HUES6 (cell line): ENCODE data around the gene GNAT1.

Experiments used
- H3K27ac ChIP-seq: 2 replicates; pipeline ENCODE4 v1.7.0; 2013; ENCODE audit warnings: low read depth, mild to moderate bottlenecking, low read length, inconsistent platforms
- H3K27me3 ChIP-seq: 2 replicates; pipeline ENCODE4 v1.6.1; 2013; ENCODE audit warnings: low read length; ENCODE audit not compliant: control insufficient read depth, insufficient read depth
- H3K36me3 ChIP-seq: 2 replicates; pipeline ENCODE4 v1.6.1; 2013; ENCODE audit warnings: low read length; ENCODE audit not compliant: control insufficient read depth, insufficient read depth
- H3K4me1 ChIP-seq: 2 replicates; pipeline ENCODE4 v1.6.1; 2013; ENCODE audit warnings: low read length; ENCODE audit not compliant: control insufficient read depth, insufficient read depth
- H3K4me3 ChIP-seq: 2 replicates; pipeline ENCODE4 v1.5.1; 2013; ENCODE audit warnings: low read depth, low read length
- H3K9ac ChIP-seq: one replicate; pipeline ENCODE4 v1.6.1; 2013; ENCODE audit warnings: mild to moderate bottlenecking, low read length
- H3K9me3 ChIP-seq: 2 replicates; pipeline ENCODE4 v1.6.1; 2013; ENCODE audit warnings: low read depth, low read length; ENCODE audit not compliant: control insufficient read depth, insufficient read depth

Gene GNAT1

GRCh38 chr3:50169858-50170257 is 21.6 kb upstream of the GNAT1 start:
- Histone ChIP-seq H3K9ac (no peak overlapping the region), H3K4me3 (no peak overlapping the region), H3K9me3 (no peaks in the 10 kb centered on the region), H3K27me3 (no peaks in the 10 kb centered on the region), H3K36me3 (peaks cover 11% of the 10 kb centered on the region), H3K27ac (no peak overlapping the region), H3K4me1 (peaks cover 58% of the 10 kb centered on the region)

- Histone ChIP-seq H3K9me3 (no peaks in the 10 kb centered on the region), H3K4me3 (no peak overlapping the region), H3K4me1 (peaks cover 50% of the 10 kb centered on the region), H3K27me3 (no peaks in the 10 kb centered on the region), H3K27ac (peak overlapping the region; percentile 33; the same call in 1 of the 2 replicates), H3K9ac (no peak overlapping the region), H3K36me3 (peaks cover 18% of the 10 kb centered on the region)
Measured at GRCh38 chr3:50170689-50171088, 20.7 kb upstream of the GNAT1 start.

GRCh38 chr3:50171540-50172301 is 19.7 kb upstream of the GNAT1 start:
- Histone ChIP-seq H3K9ac (no peak overlapping the region), H3K4me1 (peaks cover 40% of the 10 kb centered on the region), H3K9me3 (no peaks in the 10 kb centered on the region), H3K36me3 (peaks cover 27% of the 10 kb centered on the region), H3K4me3 (no peak overlapping the region), H3K27ac (no peak overlapping the region), H3K27me3 (no peaks in the 10 kb centered on the region)

- H3K4me3 ChIP-seq, result no peak overlapping the region
- no peak overlapping the region for H3K9ac ChIP-seq
- H3K4me1 ChIP-seq, result peaks cover 31% of the 10 kb centered on the region; the same call in 1 of the 2 replicates
- H3K9me3 ChIP-seq, result no peaks in the 10 kb centered on the region
- H3K27ac ChIP-seq, result no peak overlapping the region
- no peaks in the 10 kb centered on the region for H3K27me3 ChIP-seq
- H3K36me3 ChIP-seq, result peaks cover 35% of the 10 kb centered on the region
Measured at GRCh38 chr3:50172626-50173220, 18.7 kb upstream of the GNAT1 start.

- Histone ChIP-seq H3K4me1 (peaks cover 20% of the 10 kb centered on the region; the same call in 1 of the 2 replicates), H3K36me3 (peaks cover 35% of the 10 kb centered on the region), H3K4me3 (no peak overlapping the region), H3K9ac (no peak overlapping the region), H3K27me3 (no peaks in the 10 kb centered on the region), H3K27ac (no peak overlapping the region), H3K9me3 (no peaks in the 10 kb centered on the region)
Measured at GRCh38 chr3:50173685-50174516, 17.5 kb upstream of the GNAT1 start.

- H3K9ac ChIP-seq, result no peak overlapping the region
- H3K27ac ChIP-seq, result no peak overlapping the region
- H3K27me3 ChIP-seq, result no peaks in the 10 kb centered on the region
- H3K36me3 ChIP-seq, result peaks cover 35% of the 10 kb centered on the region
- no peak overlapping the region for H3K4me3 ChIP-seq
- H3K4me1 ChIP-seq, result peaks cover 20% of the 10 kb centered on the region; the same call in 1 of the 2 replicates
- no peaks in the 10 kb centered on the region for H3K9me3 ChIP-seq
Measured at GRCh38 chr3:50174517-50174895, 16.9 kb upstream of the GNAT1 start.

- H3K27me3 ChIP-seq, result no peaks in the 10 kb centered on the region
- peaks cover 35% of the 10 kb centered on the region for H3K36me3 ChIP-seq
- H3K4me3 ChIP-seq, result no peak overlapping the region
- no peak overlapping the region for H3K27ac ChIP-seq
- H3K9me3 ChIP-seq, result no peaks in the 10 kb centered on the region
- H3K4me1 ChIP-seq, result peaks cover 18% of the 10 kb centered on the region; the same call in 1 of the 2 replicates
- no peak overlapping the region for H3K9ac ChIP-seq
Measured at GRCh38 chr3:50174947-50175524, 16.4 kb upstream of the GNAT1 start.

GRCh38 chr3:50177346-50177745 is 14.1 kb upstream of the GNAT1 start:
- no peak overlapping the region for H3K9ac ChIP-seq
- H3K27me3 ChIP-seq, result no peaks in the 10 kb centered on the region
- no peak overlapping the region for H3K4me3 ChIP-seq
- H3K9me3 ChIP-seq, result no peaks in the 10 kb centered on the region
- H3K27ac ChIP-seq, result no peak overlapping the region
- H3K4me1 ChIP-seq, result peaks cover 6% of the 10 kb centered on the region; the same call in 1 of the 2 replicates
- peaks cover 39% of the 10 kb centered on the region for H3K36me3 ChIP-seq

GRCh38 chr3:50179710-50180109 is 11.7 kb upstream of the GNAT1 start:
- Histone ChIP-seq H3K36me3 (peaks cover 45% of the 10 kb centered on the region), H3K4me1 (no peaks in the 10 kb centered on the region), H3K4me3 (no peak overlapping the region), H3K9ac (no peak overlapping the region), H3K27ac (no peak overlapping the region), H3K27me3 (no peaks in the 10 kb centered on the region), H3K9me3 (no peaks in the 10 kb centered on the region)

GRCh38 chr3:50181985-50182384 is 9.4 kb upstream of the GNAT1 start:
- Histone ChIP-seq H3K9ac (no peak overlapping the region), H3K9me3 (no peaks in the 10 kb centered on the region), H3K36me3 (peaks cover 46% of the 10 kb centered on the region), H3K27me3 (no peaks in the 10 kb centered on the region), H3K27ac (no peak overlapping the region), H3K4me1 (no peaks in the 10 kb centered on the region), H3K4me3 (no peak overlapping the region)
